CD8-positive, alpha-beta memory T cell (primary cell): Measurements from ENCODE around the gene CRHBP. TPM values are rescaled to one million over a fixed set of nuclear protein-coding genes. Genes with fewer than 3 reads are reported as not detected.

Source experiments
- CTCF ChIA-PET: fragments of 350-600 bp; sonication (Branson Sonifier 250); formaldehyde crosslinking; loops from one replicate; lab custom pipeline; 2021; ENCODE audit warnings: antibody characterized with exemption; lab: Charles Lee
- POLR2A ChIA-PET: fragments of 350-600 bp; sonication (Branson Sonifier 250); formaldehyde crosslinking; loops from one replicate; lab custom pipeline; 2021; ENCODE audit warnings: antibody characterized with exemption; lab: Charles Lee
- DNase-seq, 5 donors: peaks; one replicate each; pipeline versions ENCODE4 v3.0.0 to v3.0.0-alpha.2; 2020 to 2022; ENCODE audit warnings: mixed read lengths in 1 of 5
- H3K27ac ChIP-seq: one replicate; pipeline ENCODE4 v1.7.0; 2013; ENCODE audit warnings: low read depth, mild to moderate bottlenecking, low read length, moderate library complexity
- H3K27me3 ChIP-seq: 2 replicates; pipeline ENCODE4 v1.7.0; 2013; ENCODE audit warnings: low read length, mild to moderate bottlenecking; ENCODE audit not compliant: insufficient read depth, poor library complexity, severe bottlenecking
- H3K36me3 ChIP-seq: 2 replicates; pipeline ENCODE4 v1.7.0; 2013; ENCODE audit warnings: mild to moderate bottlenecking, low read length, moderate library complexity; ENCODE audit not compliant: insufficient read depth
- H3K4me1 ChIP-seq: 2 replicates; pipeline ENCODE4 v1.7.0; 2013; ENCODE audit warnings: mild to moderate bottlenecking, low read length, moderate library complexity; ENCODE audit not compliant: insufficient read depth
- H3K4me3 ChIP-seq: 2 replicates; pipeline ENCODE4 v1.7.0; 2013; ENCODE audit warnings: mild to moderate bottlenecking, low read length
- H3K9me3 ChIP-seq: 2 replicates; pipeline ENCODE4 v1.7.0; 2013; ENCODE audit warnings: mild to moderate bottlenecking, low read length
- H3K27ac Mint-ChIP-seq, 8 donors: one replicate each; pipeline ENCODE4 v1.8.0; 2020 to 2021; ENCODE audit warnings: mixed read lengths in 8 of 8, mild to moderate bottlenecking in 6 of 8, inconsistent platforms in 3 of 8, moderate library complexity in 3 of 8
- H3K27me3 Mint-ChIP-seq, 2 donors: one replicate each; pipeline ENCODE4 v1.8.0; 2020 to 2021; ENCODE audit warnings: mixed read lengths in 2 of 2, mild to moderate bottlenecking in 1 of 2, moderate library complexity in 1 of 2
- H3K36me3 Mint-ChIP-seq, 3 donors: one replicate each; pipeline ENCODE4 v1.8.0; 2020 to 2021; ENCODE audit warnings: mixed read lengths in 3 of 3, inconsistent platforms in 1 of 3, mild to moderate bottlenecking in 1 of 3
- H3K4me1 Mint-ChIP-seq, 3 donors: one replicate each; pipeline ENCODE4 v1.8.0; 2020 to 2021; ENCODE audit warnings: mixed read lengths in 3 of 3, inconsistent platforms in 1 of 3, mild to moderate bottlenecking in 1 of 3
- H3K4me3 Mint-ChIP-seq, 7 donors: one replicate each; pipeline ENCODE4 v1.8.0; 2020 to 2021; ENCODE audit warnings: mixed read lengths in 7 of 7, mild to moderate bottlenecking in 6 of 7, moderate library complexity in 4 of 7, inconsistent platforms in 2 of 7
- H3K9me3 Mint-ChIP-seq, 5 donors: one replicate each; pipeline ENCODE4 v1.8.0; 2020 to 2022; ENCODE audit warnings: mixed read lengths in 5 of 5, mild to moderate bottlenecking in 3 of 5, moderate library complexity in 2 of 5, inconsistent platforms in 1 of 5
- polyA plus RNA-seq: library from polyadenylated mRNA; unstranded; fragments of 300-500 nt; fragmentation: Illumina TruSeq; gene quantifications from one replicate; pipeline ENCODE4 v1.2.3, GENCODE V29; 2021
- total RNA-seq, 2 experiments: library from RNA; stranded (reverse); gene quantifications; one replicate each; pipeline ENCODE4 v1.2.3, GENCODE V29; 2021

The CRHBP gene
- total and polyA plus RNA-seq, 3 experiments from 2014 or later, result not detected

GRCh38 chr5:76947082-76947503 lies 5.8 kb upstream of the CRHBP start:
- peaks cover 2% of the 10 kb centered on the region for H3K27me3 ChIP-seq
- no peak overlapping the region for H3K27ac ChIP-seq
- Mint-ChIP-seq H3K4me3 (no peak overlapping the region), H3K4me1 (no peaks in the 10 kb centered on the region), H3K27ac (no peak overlapping the region), H3K9me3 (no peaks in the 10 kb centered on the region), H3K27me3 (peaks cover 6 to 48% of the 10 kb centered on the region in 2 donors), H3K36me3 (no peaks in the 10 kb centered on the region)
- H3K4me1 ChIP-seq, result no peaks in the 10 kb centered on the region
- CTCF ChIA-PET, result no interaction called here
- H3K4me3 ChIP-seq, result no peak overlapping the region
- no peaks in the 10 kb centered on the region for H3K36me3 ChIP-seq
- no peaks in the 10 kb centered on the region for H3K9me3 ChIP-seq
- POLR2A ChIA-PET, result no interaction called here
- DNase-seq, result no peak

- Histone ChIP-seq H3K9me3 (no peaks in the 10 kb centered on the region), H3K27me3 (peaks cover 4% of the 10 kb centered on the region), H3K27ac (no peak overlapping the region), H3K36me3 (no peaks in the 10 kb centered on the region), H3K4me1 (no peaks in the 10 kb centered on the region), H3K4me3 (no peak overlapping the region)
- ChIA-PET CTCF (no interaction called here), POLR2A (no interaction called here)
- H3K4me1 Mint-ChIP-seq, result peaks cover 0 to 22% (median 3%) of the 10 kb centered on the region in 3 donors
- H3K27ac Mint-ChIP-seq, result no peak overlapping the region
- no peak for DNase-seq
- peaks cover 14 to 48% of the 10 kb centered on the region in 2 donors for H3K27me3 Mint-ChIP-seq
- H3K4me3 Mint-ChIP-seq, result peak overlapping the region in 2 of 7 donors; percentile 32 to 56
- H3K36me3 Mint-ChIP-seq, result no peaks in the 10 kb centered on the region
- no peaks in the 10 kb centered on the region for H3K9me3 Mint-ChIP-seq
Observed at GRCh38 chr5:76953551-76954382, 922 bp downstream of the CRHBP start.

- H3K27me3 Mint-ChIP-seq, result peaks cover 14 to 46% of the 10 kb centered on the region in 2 donors
- H3K4me3 ChIP-seq, result no peak overlapping the region
- peaks cover 4% of the 10 kb centered on the region for H3K27me3 ChIP-seq
- no peaks in the 10 kb centered on the region for H3K9me3 ChIP-seq
- no peak overlapping the region for H3K27ac Mint-ChIP-seq
- H3K9me3 Mint-ChIP-seq, result no peaks in the 10 kb centered on the region
- H3K36me3 ChIP-seq, result no peaks in the 10 kb centered on the region
- no peak for DNase-seq
- no peak overlapping the region for H3K27ac ChIP-seq
- H3K36me3 Mint-ChIP-seq, result no peaks in the 10 kb centered on the region
- peaks cover 0 to 22% (median 3%) of the 10 kb centered on the region in 3 donors for H3K4me1 Mint-ChIP-seq
- ChIA-PET POLR2A (no interaction called here), CTCF (no interaction called here)
- H3K4me1 ChIP-seq, result no peaks in the 10 kb centered on the region
- peak overlapping the region in 3 of 7 donors; percentile 23 to 56 (median 32) for H3K4me3 Mint-ChIP-seq
Observed at GRCh38 chr5:76954383-76954763, 1.5 kb downstream of the CRHBP start.

- Mint-ChIP-seq H3K27ac (no peak overlapping the region), H3K4me3 (no peak overlapping the region), H3K4me1 (peaks cover 5 to 28% (median 7%) of the 10 kb centered on the region in 3 donors), H3K36me3 (no peaks in the 10 kb centered on the region), H3K9me3 (no peaks in the 10 kb centered on the region), H3K27me3 (peaks cover 14 to 42% of the 10 kb centered on the region in 2 donors)
- CTCF ChIA-PET, result no interaction called here
- no peaks in the 10 kb centered on the region for H3K4me1 ChIP-seq
- H3K9me3 ChIP-seq, result no peaks in the 10 kb centered on the region
- POLR2A ChIA-PET, result no interaction called here
- no peak overlapping the region for H3K27ac ChIP-seq
- H3K4me3 ChIP-seq, result no peak overlapping the region
- H3K36me3 ChIP-seq, result no peaks in the 10 kb centered on the region
- H3K27me3 ChIP-seq, result peaks cover 4% of the 10 kb centered on the region
- no peak for DNase-seq
Observed at GRCh38 chr5:76956033-76956432, 3.2 kb downstream of the CRHBP start.

GRCh38 chr5:76958991-76959767 lies 6.3 kb downstream of the CRHBP start:
- H3K9me3 Mint-ChIP-seq, result no peaks in the 10 kb centered on the region
- H3K27ac Mint-ChIP-seq, result no peak overlapping the region
- H3K36me3 Mint-ChIP-seq, result no peaks in the 10 kb centered on the region
- no peak for DNase-seq
- Histone ChIP-seq H3K27ac (no peak overlapping the region), H3K9me3 (no peaks in the 10 kb centered on the region), H3K27me3 (no peaks in the 10 kb centered on the region), H3K4me1 (no peaks in the 10 kb centered on the region), H3K4me3 (no peak overlapping the region), H3K36me3 (no peaks in the 10 kb centered on the region)
- H3K4me1 Mint-ChIP-seq, result peaks cover 5 to 12% (median 7%) of the 10 kb centered on the region in 3 donors
- no peak overlapping the region for H3K4me3 Mint-ChIP-seq
- ChIA-PET POLR2A (no interaction called here), CTCF (no interaction called here)
- H3K27me3 Mint-ChIP-seq, result peaks cover 15 to 27% of the 10 kb centered on the region in 2 donors

- Mint-ChIP-seq H3K27me3 (peaks cover 7 to 18% of the 10 kb centered on the region in 2 donors), H3K9me3 (no peaks in the 10 kb centered on the region), H3K4me3 (no peak overlapping the region), H3K4me1 (peaks cover 2 to 7% (median 5%) of the 10 kb centered on the region in 3 donors), H3K36me3 (no peaks in the 10 kb centered on the region), H3K27ac (no peak overlapping the region)
- no peak overlapping the region for H3K27ac ChIP-seq
- no peaks in the 10 kb centered on the region for H3K4me1 ChIP-seq
- CTCF ChIA-PET, result no interaction called here
- no peaks in the 10 kb centered on the region for H3K36me3 ChIP-seq
- no peaks in the 10 kb centered on the region for H3K9me3 ChIP-seq
- H3K4me3 ChIP-seq, result no peak overlapping the region
- no peaks in the 10 kb centered on the region for H3K27me3 ChIP-seq
- POLR2A ChIA-PET, result no interaction called here
- DNase-seq, result no peak
Observed at GRCh38 chr5:76960004-76960625, 7.3 kb downstream of the CRHBP start.

GRCh38 chr5:76964060-76964459 lies 11.2 kb downstream of the CRHBP start:
- no peaks in the 10 kb centered on the region for H3K9me3 Mint-ChIP-seq
- Histone ChIP-seq H3K4me1 (no peaks in the 10 kb centered on the region), H3K9me3 (no peaks in the 10 kb centered on the region), H3K27ac (no peak overlapping the region), H3K27me3 (no peaks in the 10 kb centered on the region), H3K4me3 (no peak overlapping the region), H3K36me3 (no peaks in the 10 kb centered on the region)
- no peak overlapping the region for H3K27ac Mint-ChIP-seq
- POLR2A ChIA-PET, result no interaction called here
- no peak overlapping the region for H3K4me3 Mint-ChIP-seq
- H3K4me1 Mint-ChIP-seq, result peaks cover 2 to 7% (median 5%) of the 10 kb centered on the region in 3 donors
- CTCF ChIA-PET, result no interaction called here
- no peaks in the 10 kb centered on the region for H3K36me3 Mint-ChIP-seq
- H3K27me3 Mint-ChIP-seq, result peaks cover 3 to 10% of the 10 kb centered on the region in 2 donors
- no peak for DNase-seq

GRCh38 chr5:76971511-76971910 lies 18.7 kb downstream of the CRHBP start:
- Mint-ChIP-seq H3K27ac (peak overlapping the region in 1 of 8 donors; percentile 28), H3K4me1 (no peaks in the 10 kb centered on the region), H3K4me3 (no peak overlapping the region), H3K27me3 (peaks cover 7 to 27% of the 10 kb centered on the region in 2 donors), H3K36me3 (no peaks in the 10 kb centered on the region), H3K9me3 (no peaks in the 10 kb centered on the region)
- DNase-seq, result no peak
- Histone ChIP-seq H3K27ac (no peak overlapping the region), H3K4me3 (no peak overlapping the region), H3K27me3 (no peaks in the 10 kb centered on the region), H3K9me3 (no peaks in the 10 kb centered on the region), H3K36me3 (no peaks in the 10 kb centered on the region), H3K4me1 (no peaks in the 10 kb centered on the region)
- ChIA-PET CTCF (no interaction called here), POLR2A (no interaction called here)
